NCI-H2081 treated with DMSO at 0.1 percent for 48 hours (cell line): ENCODE data around the gene AMN1.
"Not testable (repeated sequence)": the region's sequence is repeated elsewhere in the genome, so short reads cannot be mapped to it uniquely, and the experiment has no call there.

ENCODE experiments used
- DNase-seq: peaks from one replicate; lab custom pipeline; 2025; lab: John Stamatoyannopoulos, UW

Gene AMN1

DNA sequence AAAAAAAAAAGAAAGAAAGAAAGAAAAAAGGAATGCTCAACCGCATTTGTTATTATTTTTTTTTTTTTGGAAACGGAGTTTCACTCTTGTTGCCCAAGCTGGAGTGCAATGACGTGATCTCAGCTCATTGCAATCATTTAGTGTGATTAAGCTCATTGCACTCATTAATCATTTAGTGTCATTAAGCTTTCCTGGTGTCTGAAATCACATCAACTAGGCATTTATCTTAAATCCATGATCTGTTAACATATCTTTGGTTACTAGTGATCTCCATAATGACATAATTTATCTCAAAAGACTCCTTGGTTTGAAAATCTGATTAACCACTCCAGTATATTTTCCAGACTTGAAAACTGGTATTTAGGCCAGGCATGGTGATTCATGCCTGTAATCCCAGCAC is 43.0 kb downstream of the AMN1 start:
- DNase-seq = no peak

DNA sequence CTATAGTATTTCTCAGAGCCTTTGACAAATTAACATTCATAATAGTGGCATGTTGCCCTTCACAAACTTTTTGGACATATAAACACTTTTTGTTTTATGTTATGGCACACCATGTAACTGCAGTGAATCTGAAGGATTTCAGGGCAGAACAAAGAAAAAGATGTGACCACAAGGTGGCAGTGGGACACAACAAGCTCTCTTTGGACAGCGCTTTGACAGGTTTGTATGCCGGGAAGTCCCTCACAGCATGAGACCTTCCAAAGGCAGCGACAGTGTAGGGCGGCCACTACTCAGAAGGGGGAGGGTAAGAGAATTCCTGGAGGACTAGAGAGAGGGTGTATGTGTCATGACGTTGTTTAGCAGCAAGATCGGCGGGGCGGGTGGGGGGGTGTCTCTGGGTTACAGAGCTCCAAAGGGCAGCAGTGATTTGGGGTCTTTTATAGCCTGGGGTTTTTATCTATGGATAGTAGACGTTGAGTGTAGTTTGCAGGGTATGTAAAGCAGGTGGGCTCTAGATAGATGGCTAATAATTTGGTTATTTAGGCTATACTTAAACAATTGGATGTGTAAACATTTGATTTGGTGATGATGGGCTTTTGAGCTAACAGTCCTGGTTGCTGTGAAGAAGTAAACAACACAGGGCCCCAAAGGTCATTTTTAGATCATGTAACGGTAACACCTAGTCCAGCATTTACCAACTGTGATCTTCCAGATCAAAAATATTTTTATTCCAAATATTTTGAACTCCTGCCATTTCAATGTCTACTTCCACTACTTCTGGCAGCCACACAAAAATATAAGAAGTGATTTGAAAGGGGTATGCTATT is 46.5 kb downstream of the AMN1 start:
- peak; percentile 68 for DNase-seq

DNA sequence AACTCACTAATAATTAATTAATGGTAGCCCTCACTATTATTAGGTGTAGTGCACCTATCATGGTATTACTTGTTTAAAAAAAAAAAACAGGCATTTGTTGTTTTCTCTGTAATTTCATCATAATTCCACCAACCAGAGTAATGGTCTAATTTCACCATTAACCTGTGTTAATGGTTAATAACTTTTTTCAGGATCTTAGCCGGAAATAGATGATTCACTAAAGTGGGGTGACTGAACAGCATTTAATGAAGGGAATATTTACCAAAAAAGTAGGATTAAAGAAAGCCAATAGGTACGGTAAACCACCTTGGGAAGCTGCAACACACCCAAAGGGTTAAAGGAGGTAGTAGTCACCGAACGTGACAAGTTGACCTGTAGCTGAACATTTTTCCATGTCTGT is 56.3 kb downstream of the AMN1 start:
- no peak for DNase-seq

DNA sequence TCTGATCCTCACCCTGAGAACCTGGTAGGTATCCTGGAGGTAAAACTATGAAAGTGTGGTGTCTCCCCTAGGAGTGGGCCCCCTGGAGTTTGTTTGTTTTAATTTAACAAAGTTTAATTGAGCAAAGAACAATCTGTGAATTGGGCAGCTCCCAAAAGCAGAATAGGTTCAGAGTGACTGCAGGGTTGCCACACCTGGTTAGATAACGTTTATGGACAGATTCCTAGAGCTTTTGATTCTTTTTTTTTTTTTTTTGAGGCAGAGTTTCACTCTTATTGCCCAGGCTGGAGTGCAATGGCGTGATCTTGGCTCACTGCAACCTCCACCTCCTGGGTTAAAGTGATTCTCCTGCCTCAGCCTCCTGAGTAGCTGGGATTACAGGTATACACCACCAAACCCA is 59.2 kb downstream of the AMN1 start:
- not testable (repeated sequence) for DNase-seq

DNA sequence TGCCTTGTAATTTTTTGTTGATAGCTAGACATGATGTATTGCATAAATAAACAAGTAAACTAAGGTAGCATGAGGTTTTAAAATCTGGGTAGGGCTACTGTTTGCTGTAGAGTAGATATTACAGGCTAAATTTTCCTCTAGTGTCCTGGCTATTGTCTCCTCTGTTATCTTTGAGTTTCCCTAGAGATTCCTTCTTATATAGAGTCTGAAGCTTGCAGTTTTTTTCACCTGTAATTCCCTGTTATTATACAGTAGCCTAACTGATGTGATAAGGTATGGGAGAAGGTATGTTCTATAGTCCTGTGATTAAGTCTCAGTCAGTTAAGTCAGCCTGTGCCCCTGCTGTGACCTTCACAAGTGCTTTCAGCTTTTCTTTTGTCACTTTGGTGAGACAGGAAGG is 59.8 kb downstream of the AMN1 start:
- no peak for DNase-seq

DNA sequence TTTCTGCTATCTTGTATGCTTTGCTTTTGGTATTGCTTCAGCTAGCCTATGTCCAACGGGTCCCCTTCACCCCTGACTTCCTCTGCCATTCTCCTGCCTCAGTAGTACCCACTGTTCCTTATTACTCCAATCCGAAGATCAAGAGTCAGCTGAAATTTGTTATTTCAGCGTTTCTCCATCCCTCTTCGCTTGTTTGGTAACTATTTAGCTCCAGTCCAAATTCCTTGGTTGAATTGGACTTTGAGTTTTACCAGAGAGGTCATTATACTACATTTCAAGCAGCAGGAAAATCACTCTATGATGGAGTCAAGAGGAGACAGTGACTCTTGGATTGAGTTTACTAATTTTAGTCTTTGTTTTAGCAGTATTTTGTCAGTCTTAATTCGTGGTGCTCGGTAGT is 64.8 kb downstream of the AMN1 start:
- no peak for DNase-seq

DNA sequence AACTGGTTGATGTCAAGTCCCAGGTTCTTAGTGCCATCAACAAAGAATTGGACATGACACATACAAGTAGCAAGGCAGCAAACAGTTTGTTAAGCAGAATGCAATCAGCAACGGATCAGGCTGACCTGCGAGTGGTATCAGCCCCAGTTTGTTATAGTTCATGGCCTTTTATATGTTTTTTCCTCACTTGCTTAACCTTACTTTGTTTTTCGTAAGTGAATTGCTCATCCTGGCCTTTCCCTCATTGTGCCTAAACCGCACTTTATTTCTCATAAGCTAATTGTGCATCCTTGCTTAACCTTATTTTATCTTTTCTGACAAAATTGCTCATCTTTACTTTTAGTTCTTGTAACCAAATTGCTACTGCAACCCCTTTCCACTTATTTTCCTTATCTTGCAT is 65.2 kb downstream of the AMN1 start:
- no peak for DNase-seq

DNA sequence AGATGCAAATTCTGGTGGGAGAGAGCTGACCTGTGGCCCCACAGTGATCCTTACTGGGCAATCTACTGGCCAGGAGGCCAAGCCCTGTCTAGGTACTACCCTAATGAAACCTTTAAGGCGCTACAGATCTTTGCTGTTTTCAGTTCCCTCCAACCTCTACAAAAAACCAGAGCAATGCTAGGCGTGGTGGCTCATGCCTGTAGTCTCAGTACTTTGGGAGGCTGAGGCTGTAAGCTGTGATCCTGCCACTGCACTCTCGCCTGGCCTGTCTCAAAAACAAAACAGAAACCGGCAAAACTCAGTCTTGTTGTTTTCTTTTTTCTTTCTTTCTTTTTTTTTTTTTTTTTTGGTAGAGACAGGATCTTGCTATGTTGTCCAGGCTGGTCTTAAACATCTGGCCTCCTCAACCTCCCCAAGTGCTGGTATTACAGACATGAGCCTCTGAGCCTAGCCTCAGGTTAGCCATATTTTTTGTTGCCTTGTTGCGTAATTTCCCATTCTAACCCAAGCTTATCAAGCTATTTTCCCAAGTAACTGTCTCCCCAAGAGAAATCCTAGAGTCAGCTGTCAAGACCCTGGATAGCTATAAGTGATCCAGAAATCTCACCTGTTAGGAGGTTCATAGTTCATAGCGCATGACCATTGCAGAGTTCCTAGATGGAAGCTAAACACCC is 66.5 kb downstream of the AMN1 start:
- no peak for DNase-seq

DNA sequence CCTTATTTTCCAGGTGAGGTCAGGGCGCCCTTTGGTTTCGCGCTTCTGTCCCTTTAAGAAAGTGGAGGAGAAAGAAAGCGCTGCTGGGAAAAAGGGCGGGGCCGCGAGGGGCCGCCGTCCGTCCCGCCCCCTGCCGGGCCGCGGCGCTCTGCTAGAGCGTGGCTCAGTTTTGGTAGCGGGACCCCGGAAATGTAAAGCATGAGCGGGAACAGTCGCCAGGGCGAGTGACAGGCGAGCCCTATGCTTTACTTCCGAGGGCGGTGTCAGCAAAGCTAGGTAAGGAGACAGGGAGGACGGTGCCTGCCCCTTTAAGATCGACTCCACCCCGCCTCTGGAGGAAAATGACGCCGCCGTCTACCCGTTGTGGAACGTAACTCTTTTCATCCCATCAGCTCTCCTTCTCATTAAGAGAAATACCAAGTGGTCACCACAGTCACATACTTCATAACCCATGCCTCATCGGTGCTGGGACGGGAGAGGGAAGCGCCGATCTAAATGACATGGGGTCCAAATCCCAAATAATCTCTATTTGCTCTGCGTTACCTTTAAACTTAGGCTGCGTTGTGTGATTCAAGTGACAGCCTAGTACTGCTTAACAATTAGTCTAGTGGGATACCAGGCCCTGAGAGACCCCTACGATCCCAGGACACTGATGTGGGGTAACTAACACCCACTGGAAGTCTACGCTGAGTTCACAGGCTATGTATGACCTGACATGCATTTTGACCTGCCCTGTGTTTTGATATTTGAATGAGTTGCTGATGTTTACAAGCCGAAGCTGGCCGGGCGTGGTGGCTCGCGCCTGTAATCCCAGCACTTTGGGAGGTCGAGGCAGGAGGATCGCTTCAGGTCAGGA is 69.5 kb downstream of the AMN1 start, which contains the start of gene ETFBKMT:
Gene ETFBKMT (plus strand): TSS at position 602 of the 856 bp plus-strand sequence. CDS start 2,266 bp downstream, outside the sequence.
- peak; percentile 46 for DNase-seq

DNA sequence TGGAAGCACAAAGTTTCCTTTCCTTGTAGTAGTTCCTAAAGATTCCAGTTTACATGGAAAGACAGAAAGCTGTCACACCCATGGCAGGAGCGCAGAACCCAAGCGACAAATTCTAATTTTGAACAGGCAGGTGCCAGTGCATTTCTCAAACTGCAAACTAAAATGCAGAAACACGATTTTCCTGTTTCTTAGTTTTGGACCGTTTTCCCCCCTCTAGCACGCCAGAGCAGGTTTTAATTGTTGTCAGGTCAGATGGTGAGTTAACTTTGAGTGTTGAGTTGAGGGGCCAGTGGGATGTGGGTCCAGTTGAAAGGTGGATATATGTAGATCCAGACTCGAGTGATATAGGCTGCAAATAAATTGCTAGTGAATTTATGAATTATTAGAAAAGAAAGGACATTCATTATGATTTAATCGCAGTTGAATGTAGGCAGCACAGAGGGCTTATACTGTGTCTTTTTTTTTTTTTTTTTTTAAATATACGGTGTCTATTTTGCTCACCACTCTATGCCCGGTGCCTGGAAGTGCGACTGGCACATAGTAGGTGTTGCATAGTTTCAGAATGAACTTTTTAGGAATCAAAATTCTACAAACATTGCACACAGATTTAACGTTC is 70.2 kb downstream of the AMN1 start:
- DNase-seq = no peak

DNA sequence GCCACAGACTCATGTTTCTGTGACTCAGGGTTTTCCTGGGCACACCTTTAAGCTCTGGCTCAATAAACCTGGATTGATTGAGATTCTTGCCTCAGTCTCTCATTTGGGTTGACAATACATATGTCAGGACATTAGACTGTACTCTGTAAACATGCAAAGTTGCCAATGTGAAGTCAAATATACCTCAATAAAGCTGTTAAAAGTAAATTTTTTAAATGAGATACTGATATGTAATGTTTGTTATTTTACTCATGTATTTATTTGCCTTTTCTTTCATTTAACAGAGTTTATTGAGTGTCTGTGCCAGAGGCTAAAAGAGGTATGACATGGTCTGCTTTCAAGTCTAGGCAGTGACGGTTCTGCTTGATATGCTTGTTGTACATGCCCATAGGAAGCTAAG is 73.0 kb downstream of the AMN1 start:
- DNase-seq = no peak

DNA sequence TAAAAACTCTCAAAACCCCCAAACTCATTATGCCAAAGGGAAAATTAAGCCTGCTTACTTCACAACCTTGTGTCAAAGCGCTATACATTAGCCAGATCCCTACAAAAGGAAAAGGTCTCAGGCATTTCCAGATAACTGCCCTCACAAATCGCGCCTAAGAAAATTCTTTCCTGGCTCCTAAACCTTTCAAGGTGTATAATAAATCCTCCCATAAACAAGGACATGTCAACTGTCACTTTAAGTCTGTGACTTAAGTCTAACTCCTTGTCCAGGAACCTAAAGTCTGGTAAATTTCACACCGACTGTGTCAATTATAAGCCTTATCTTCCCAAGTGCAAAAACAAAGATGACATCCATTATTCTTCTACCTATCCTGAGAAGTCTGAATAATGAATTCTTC is 73.6 kb downstream of the AMN1 start:
- no peak for DNase-seq

DNA sequence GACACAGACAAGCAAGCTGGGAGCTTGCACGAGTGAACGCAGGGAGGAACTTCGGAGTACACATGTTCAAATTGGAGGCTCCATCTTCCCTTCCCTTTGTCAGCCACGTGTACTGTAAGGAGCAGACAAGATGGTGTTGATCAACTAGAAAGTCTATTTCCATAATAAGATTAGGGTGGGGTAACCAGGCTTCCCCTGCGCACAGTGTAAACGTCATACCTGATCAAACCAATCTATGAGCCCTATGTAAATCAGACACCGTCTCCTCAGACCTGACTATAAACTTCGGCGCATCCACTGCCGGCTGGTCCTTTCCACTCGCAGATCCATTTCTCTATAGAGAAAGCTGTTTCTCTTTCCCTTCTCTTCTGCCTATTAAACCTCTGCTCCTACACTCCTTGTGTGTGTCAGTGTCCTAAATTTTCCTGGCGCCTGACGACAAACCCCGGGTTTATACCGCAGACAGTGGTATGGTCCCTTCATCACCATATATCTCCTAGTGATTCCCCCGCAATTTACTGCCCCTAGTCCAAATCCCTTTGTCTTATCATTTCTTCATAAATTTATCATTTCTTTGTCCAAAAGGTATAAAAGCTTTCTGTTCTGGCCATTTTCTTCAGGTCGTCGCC is 76.8 kb downstream of the AMN1 start:
- DNase-seq = peak; percentile 38

DNA sequence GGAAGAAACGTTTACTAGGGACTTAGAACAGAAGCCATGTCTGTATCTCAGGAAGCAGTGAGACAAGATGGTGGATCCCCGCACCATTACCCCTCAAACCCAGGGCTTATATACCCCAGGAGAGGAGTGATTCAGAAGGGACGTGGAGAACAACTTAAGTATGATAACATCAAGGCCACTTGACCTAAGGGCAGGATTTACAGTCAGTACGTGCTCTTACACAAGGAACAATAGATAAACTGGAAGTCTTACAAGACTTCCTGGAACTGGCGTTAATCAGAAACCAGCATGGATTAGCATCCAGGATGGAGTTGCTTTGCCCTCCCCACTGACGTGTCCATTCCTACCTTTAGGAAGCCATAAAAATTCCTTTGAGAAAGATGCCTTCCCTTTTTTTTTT is 77.9 kb downstream of the AMN1 start:
- DNase-seq = no peak

DNA sequence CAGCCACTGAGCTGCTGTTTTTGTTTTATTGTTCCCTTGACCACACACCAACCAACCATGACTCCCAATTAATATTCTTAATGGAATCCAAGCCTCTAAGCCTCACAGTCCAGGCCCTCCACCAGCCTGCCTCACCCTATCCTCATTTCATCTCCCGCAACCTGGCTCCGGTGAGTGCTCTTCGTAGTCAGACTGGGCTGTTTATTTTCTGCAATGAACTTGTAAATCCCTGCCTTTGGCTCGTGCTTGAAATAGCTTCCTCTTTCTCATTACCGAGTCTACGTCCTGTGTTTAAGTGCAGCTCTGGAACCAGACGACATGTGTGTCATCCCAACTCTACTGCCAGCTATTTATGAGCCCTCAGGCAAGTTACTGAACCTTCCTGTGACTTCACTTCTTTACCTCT is 81.7 kb downstream of the AMN1 start:
- DNase-seq = no peak

DNA sequence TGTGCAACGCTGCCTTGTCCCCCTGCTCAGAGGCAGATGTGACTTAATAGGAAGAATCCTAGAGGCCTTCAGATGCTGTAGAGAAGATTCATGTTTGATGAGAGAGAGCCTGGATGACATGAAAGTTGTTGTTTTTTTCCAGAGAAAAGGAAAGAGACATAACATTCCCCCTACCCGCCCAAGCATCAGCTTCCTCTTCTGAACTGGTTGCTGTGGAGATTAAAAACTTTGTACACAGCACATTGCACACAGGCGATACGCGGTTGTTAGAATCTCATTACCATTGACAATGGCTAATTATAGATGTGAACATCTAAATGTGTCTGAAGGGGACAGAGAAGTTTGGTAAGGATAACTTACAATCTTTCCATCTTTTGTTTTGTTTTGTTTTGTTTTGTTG is 82.9 kb downstream of the AMN1 start:
- no peak for DNase-seq

DNA sequence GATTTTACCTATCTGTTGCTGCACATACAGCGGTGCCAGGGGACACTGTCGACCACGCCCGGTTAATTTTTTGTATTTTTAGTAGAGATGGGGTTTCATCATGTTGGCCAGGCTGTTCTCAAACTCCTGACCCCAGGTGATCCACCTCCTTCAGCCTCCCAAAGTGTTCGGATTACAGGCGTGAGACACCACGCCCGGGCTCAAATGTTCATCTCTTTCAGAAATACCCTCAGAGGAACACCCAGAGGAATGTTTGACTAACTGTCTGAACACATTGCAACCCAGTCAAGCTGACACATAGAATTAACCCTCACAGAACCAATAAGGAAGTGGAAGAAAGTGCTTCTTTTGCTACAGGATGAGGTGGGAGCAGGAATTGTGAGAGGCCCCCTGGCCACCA is 84.3 kb downstream of the AMN1 start:
- no peak for DNase-seq

DNA sequence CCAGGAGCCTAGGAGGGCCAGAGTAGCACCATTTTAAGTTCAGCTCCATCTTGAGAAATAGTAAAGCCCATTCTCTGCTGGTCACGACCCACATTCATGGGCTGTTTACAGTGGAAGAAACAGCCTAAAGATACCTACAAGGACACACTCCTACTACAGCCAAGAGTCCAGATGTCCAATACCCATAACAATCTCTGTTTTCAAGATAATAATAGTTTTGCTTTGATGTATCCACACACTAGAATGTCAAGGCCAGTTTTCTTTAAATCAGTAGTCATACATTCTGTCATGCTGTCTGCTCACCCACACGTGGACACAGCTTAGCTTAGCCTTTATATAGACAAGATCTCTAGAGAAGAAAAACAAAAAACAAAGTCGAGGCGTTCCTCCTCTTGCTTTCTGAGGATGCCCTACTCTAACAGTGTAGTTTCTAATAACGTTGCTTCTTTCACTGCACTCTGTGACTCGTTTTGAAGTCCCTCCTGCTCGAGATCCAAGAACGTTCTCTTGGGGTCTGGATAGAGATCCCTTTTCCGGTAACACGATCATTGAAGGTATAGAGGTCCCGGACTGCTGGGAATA is 87.2 kb downstream of the AMN1 start:
- DNase-seq = no peak

DNA sequence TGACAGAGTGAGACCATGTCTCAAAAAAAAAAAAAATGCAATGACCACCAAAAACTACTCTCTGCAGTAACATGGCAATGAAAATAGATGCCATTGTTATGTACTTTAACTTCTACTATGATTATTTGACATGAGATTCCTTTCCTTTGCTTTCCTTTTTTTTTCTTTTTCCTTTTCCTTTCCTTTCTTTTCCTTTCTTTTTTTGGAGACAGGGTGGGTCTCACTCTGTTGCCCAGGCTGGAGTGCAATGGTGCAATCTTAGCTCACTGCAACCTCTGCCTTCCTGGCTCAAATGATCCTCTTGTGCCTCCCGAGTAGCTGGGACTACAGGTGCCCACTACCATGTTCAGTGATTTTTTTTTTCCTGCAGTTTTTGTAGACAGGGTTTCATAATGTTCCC is 94.2 kb downstream of the AMN1 start:
- no peak for DNase-seq

DNA sequence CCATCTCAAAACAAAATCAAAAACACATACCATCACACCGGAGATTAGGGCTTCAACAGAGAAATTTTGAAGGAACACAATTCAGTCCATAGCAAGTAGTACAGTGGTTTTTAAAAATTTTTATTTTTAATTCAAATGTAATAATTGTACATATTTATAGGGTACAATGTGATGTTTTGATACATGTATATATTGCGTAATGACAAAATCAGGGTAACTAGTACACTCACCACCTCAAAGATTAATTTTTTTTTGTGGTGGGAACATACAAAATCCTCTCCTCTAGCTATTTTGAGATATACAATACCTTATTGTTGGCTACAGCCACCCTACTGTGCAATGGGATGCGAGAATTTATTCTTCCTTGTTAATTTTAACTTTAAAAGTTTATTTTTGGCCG is 95.4 kb downstream of the AMN1 start:
- DNase-seq = no peak

DNA sequence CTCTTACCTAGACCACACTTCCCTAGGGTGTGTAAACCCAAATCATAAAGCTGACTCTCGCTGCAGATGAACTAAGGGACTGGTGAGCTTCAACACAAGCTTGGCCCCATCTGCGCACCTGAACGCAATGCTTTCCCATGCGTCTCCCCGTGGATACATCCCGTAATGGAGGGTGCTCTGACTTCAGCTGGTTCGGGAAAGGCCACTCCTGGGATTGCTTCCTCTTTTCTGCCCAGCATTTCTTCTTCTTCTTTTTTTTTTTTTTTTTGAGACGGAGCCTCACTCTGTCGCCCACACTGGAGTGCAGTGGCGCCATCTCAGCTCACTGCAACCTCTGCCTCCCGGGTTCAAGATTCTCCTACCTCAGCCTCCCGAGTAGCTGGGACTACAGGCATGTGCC is 97.0 kb downstream of the AMN1 start:
- DNase-seq = no peak
